ENCODE measurements around the gene MIOX.

Gene MIOX

GRCh38 chr22:50473855-50474671, 12.6 kb upstream of the MIOX start (continued):
- TF ChIP-seq ZNF624 (tag by site-specific recombination; IDR thresholded peaks at IDR 0.05) (no peak), KLF1 (tag by site-specific recombination; IDR thresholded peaks at IDR 0.05) (peak; percentile 52), ZNF112 (tag by site-specific recombination; IDR thresholded peaks at IDR 0.05) (no peak), ZNF214 (tag by site-specific recombination; IDR thresholded peaks at IDR 0.05; ENCODE audit: borderline replicate concordance) (no peak), ZXDB (tag by site-specific recombination; IDR thresholded peaks at IDR 0.05) (peak; percentile 75; the same call in 1 of the 2 replicates)

- Histone ChIP-seq H3K27ac (ENCODE audit: extremely low read depth, low read depth, low read length) (peak within 1 kb of the TSS; percentile 87), H3K4me3 (ENCODE audit: low read depth, low read length) (peak within 1 kb of the TSS; percentile 76), H3K4me1 (ENCODE audit: control insufficient read depth, insufficient read depth, low read length) (peaks cover 24% of the 10 kb centered on the region), H3K9me3 (ENCODE audit: control insufficient read depth, insufficient read depth, low read depth, low read length) (no peaks in the 10 kb centered on the region), H3K36me3 (ENCODE audit: control insufficient read depth in 2 of 2, insufficient read depth in 1 of 2, low read length in 2 of 2) (peaks cover 4 to 31% of the 10 kb centered on the region in 2 experiments; a peak in 2 of 3 replicates)
- ChIA-PET POLR2A (interaction anchor here (0.5 to 1.2 kb wide), 5 partner anchors 17 to 51 kb away, joined by 3 read pairs; partner anchors contain the start of genes LMF2, NCAPH2 and SCO2), CTCF (interaction anchor here (1.0 kb wide), 1 partner anchor 21 kb away, joined by 5 read pairs; no protein-coding TSS in a partner anchor)
- TF ChIP-seq ZXDB (tag by site-specific recombination; IDR thresholded peaks at IDR 0.05) (peak; percentile 17; the same call in 1 of the 2 replicates), ZNF335 (tag by site-specific recombination; conservative IDR thresholded peaks at IDR 0.05) (peak; percentile 76), GLIS1 (tag by site-specific recombination; IDR thresholded peaks at IDR 0.05) (peak; percentile 18; the same call in 1 of the 2 replicates), ZBTB20 (tag by site-specific recombination; IDR thresholded peaks at IDR 0.05) (peak; percentile 82), BCL11A (tag by site-specific recombination; IDR thresholded peaks at IDR 0.05; ENCODE audit: low read depth) (peak; percentile 73; the same call in 1 of the 2 replicates), KLF8 (tag by site-specific recombination; IDR thresholded peaks at IDR 0.05) (peak; percentile 77; the same call in 1 of the 2 replicates), SP3 (tag by site-specific recombination; IDR thresholded peaks at IDR 0.05) (peak; percentile 77), ZFP3 (tag by site-specific recombination; IDR thresholded peaks at IDR 0.05; ENCODE audit: low read depth) (no peak), KLF10 (tag by site-specific recombination; IDR thresholded peaks at IDR 0.05) (peak; percentile 36; the same call in 1 of the 2 replicates), GLIS2 (tag by site-specific recombination; IDR thresholded peaks at IDR 0.05) (peak; percentile 72), ZBTB10 (tag by site-specific recombination; IDR thresholded peaks at IDR 0.05) (peak; percentile 50; the same call in 1 of the 2 replicates), ZNF112 (tag by site-specific recombination; IDR thresholded peaks at IDR 0.05) (no peak), GLI2 (tag by site-specific recombination; IDR thresholded peaks at IDR 0.05; ENCODE audit: borderline replicate concordance, low read depth) (no peak), KLF9 (tag by site-specific recombination; IDR thresholded peaks at IDR 0.05; ENCODE audit: low read depth) (peak; percentile 76), SP2 (tag by site-specific recombination; IDR thresholded peaks at IDR 0.05) (peak; percentile 86), MZF1 (tag by site-specific recombination; IDR thresholded peaks at IDR 0.05; ENCODE audit: borderline replicate concordance) (no peak), KLF16 (tag by site-specific recombination; IDR thresholded peaks at IDR 0.05) (peak; percentile 66; the same call in 1 of the 2 replicates), ZNF510 (tag by site-specific recombination; IDR thresholded peaks at IDR 0.05; ENCODE audit: insufficient replicate concordance) (no peak), KLF1 (tag by site-specific recombination; IDR thresholded peaks at IDR 0.05) (0 out of 2 replicates have a peak, but pooled peaks have one; percentile 58), SP7 (tag by site-specific recombination; IDR thresholded peaks at IDR 0.05) (peak; percentile 32; the same call in 1 of the 2 replicates), ZNF555 (tag by site-specific recombination; conservative IDR thresholded peaks at IDR 0.05) (no peak), HIC1 (tag by site-specific recombination; IDR thresholded peaks at IDR 0.05) (peak; percentile 60; the same call in 1 of the 2 replicates), ZBTB8A (tag by site-specific recombination; IDR thresholded peaks at IDR 0.05) (peak; percentile 62), PATZ1 (tag by site-specific recombination; IDR thresholded peaks at IDR 0.05) (peak; percentile 69; the same call in 1 of the 2 replicates)
Measured at GRCh38 chr22:50474710-50475651, 11.7 kb upstream of the MIOX start, which contains the start of gene SBF1. Gene SBF1, minus strand, starts transcription at chr22:50475035. Its CDS starts 195 bp downstream, at chr22:50474840.

Data from HEK293 (cell line).